Stimulated activated CD8-positive, alpha-beta memory T cell treated with anti-CD3 and anti-CD28 coated beads, Interleukin-7, amount 100 ng/mL, for 4 hours (primary cell): ENCODE data around the gene PAX7.

Experiments
- DNase-seq, 2 donors: peaks; one replicate each; pipeline ENCODE4 v3.0.0-alpha.2; 2020; ENCODE audit warnings: low read depth in 2 of 2

Gene PAX7

GRCh38 chr1:18640228-18641004 is 9.8 kb downstream of the PAX7 start:
- no peak for DNase-seq

- DNase-seq, result no peak
Observed at GRCh38 chr1:18641005-18641941, 10.6 kb downstream of the PAX7 start.

GRCh38 chr1:18642278-18643095 is 11.8 kb downstream of the PAX7 start:
- DNase-seq, result no peak

- DNase-seq, result no peak
Observed at GRCh38 chr1:18643154-18644012, 12.7 kb downstream of the PAX7 start.

- no peak for DNase-seq
Observed at GRCh38 chr1:18644013-18644399, 13.4 kb downstream of the PAX7 start.

GRCh38 chr1:18644446-18644845 is 13.8 kb downstream of the PAX7 start:
- no peak for DNase-seq

- no peak for DNase-seq
Observed at GRCh38 chr1:18644973-18645746, 14.5 kb downstream of the PAX7 start.

GRCh38 chr1:18645747-18646090 is 15.1 kb downstream of the PAX7 start:
- no peak for DNase-seq

GRCh38 chr1:18646091-18646785 is 15.6 kb downstream of the PAX7 start:
- DNase-seq, result no peak

- no peak for DNase-seq
Observed at GRCh38 chr1:18646786-18647410, 16.3 kb downstream of the PAX7 start.

- no peak for DNase-seq
Observed at GRCh38 chr1:18647681-18648214, 17.1 kb downstream of the PAX7 start.

GRCh38 chr1:18649693-18650370 is 19.2 kb downstream of the PAX7 start:
- DNase-seq, result no peak

GRCh38 chr1:18651713-18652112 is 21.1 kb downstream of the PAX7 start:
- no peak for DNase-seq

GRCh38 chr1:18652791-18653190 is 22.1 kb downstream of the PAX7 start:
- no peak for DNase-seq

GRCh38 chr1:18653367-18653766 is 22.7 kb downstream of the PAX7 start:
- DNase-seq, result no peak

GRCh38 chr1:18653916-18654315 is 23.3 kb downstream of the PAX7 start:
- no peak for DNase-seq

GRCh38 chr1:18654599-18654998 is 24.0 kb downstream of the PAX7 start:
- no peak for DNase-seq

- DNase-seq, result no peak
Observed at GRCh38 chr1:18657506-18658201, 27.0 kb downstream of the PAX7 start.
